GM10266 (cell line): ENCODE data around the gene GALNT9.

Experiments
- DNase-seq: peaks from one replicate; pipeline ENCODE4 v3.0.0; 2012; ENCODE audit errors: extremely low spot score
- TF ChIP-seq, protein P1 (sequence below): IDR thresholded peaks from 2 replicates; pipeline ENCODE4 v1.5.1; 2012; ENCODE audit warnings: mild to moderate bottlenecking, low read depth; ENCODE audit not compliant: control insufficient read depth, insufficient read depth; ENCODE audit errors: missing control alignments

GALNT9 gene

DNA sequence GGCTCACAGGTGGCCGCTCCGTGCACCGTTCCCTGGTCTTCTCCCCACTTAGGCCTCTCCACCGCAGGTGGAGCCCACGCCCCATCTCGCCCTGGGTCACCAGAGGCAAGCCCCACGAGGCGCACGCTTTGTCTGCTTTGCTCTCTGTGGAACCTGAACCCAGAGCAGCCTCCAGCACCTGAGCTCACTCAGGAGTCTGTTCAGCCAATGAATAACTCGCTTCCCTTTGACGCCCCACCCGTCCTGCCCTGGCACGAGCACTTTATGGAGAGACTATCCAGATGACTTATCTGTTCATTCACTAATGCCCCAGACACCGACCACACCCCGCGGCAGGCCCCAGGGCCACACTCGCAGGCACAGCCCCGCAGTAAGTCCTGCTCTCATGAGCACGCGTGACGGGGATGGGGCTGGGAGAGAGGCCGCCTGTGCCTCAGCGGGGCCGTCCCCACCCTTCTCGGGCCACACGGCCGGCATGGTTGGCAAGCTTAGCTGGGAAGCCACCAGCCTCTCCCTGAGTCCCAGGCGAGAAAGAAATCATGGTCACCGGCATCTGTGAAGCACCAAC lies 100.1 kb downstream of the GALNT9 start:
- no peak for DNase-seq
- TF ChIP-seq, protein P1, sequence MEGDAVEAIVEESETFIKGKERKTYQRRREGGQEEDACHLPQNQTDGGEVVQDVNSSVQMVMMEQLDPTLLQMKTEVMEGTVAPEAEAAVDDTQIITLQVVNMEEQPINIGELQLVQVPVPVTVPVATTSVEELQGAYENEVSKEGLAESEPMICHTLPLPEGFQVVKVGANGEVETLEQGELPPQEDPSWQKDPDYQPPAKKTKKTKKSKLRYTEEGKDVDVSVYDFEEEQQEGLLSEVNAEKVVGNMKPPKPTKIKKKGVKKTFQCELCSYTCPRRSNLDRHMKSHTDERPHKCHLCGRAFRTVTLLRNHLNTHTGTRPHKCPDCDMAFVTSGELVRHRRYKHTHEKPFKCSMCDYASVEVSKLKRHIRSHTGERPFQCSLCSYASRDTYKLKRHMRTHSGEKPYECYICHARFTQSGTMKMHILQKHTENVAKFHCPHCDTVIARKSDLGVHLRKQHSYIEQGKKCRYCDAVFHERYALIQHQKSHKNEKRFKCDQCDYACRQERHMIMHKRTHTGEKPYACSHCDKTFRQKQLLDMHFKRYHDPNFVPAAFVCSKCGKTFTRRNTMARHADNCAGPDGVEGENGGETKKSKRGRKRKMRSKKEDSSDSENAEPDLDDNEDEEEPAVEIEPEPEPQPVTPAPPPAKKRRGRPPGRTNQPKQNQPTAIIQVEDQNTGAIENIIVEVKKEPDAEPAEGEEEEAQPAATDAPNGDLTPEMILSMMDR, result no peak

DNA sequence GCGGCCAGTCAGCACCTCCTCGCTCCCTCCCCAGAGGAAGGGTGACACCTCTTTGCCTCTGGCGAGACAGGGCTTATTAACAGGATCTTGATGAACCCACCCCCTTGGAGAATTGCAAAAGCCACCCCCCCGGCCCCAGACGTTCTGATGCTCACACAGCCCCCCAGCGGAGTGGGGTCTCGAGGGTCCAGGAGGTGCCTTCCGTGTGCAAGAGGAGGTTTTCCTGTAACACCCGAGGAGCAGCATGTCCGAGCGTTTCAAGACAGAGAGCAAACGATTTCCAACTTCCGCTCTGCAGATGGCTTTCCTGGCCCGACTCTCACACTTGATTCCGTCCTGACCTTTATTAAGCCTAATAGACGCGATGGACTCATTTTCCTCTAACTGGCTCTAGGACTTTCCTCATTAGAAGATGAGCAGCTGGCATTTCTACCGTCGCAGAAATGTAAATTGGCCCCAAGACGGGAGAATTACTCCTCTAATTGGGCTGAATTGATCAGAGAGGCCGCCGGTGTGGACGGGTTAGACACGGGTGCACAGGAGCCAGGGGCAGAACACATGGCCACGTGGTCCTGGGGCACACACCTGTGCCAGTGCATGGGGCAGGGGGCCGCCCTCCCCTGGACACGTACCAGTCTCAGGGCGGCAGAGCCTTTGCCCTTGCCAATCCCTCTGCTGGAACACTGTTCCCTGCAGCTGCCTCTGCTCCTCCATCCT lies 100.8 kb downstream of the GALNT9 start:
- DNase-seq, result no peak
- TF ChIP-seq, protein P1, result no peak

DNA sequence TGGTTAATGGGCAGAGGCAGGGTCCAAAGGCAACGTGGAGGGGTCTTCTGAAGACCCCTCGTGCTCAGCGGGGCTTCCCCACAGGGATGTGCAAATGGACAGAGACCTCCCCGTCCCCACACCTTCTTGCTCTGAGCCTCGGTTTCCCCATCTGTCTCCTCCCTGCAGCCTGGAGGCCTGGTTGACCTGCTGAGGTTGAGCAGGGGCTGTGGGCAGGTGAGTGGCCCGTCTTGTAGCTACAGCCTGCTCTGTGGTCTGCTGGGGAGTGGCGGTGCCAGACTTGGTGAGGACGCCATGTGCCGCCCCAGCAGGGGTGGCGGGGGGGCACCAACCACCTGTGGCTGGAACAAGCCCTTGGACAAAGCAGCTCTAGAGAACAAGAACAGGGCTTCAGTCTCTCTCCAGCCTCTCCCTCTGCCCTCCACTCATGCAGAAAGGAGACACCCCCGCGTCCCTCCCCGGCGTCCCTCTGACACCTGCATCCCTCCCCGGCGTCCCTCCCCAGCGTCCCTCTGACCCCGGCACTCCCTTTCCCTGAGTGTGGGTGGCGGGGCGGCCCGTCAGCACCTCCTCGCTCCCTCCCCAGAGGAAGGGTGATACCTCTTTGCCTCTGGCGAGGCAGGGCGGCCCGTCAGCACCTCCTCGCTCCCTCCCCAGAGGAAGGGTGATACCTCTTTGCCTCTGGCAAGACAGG lies 101.5 kb downstream of the GALNT9 start:
- TF ChIP-seq, protein P1, result no peak
- DNase-seq, result no peak

DNA sequence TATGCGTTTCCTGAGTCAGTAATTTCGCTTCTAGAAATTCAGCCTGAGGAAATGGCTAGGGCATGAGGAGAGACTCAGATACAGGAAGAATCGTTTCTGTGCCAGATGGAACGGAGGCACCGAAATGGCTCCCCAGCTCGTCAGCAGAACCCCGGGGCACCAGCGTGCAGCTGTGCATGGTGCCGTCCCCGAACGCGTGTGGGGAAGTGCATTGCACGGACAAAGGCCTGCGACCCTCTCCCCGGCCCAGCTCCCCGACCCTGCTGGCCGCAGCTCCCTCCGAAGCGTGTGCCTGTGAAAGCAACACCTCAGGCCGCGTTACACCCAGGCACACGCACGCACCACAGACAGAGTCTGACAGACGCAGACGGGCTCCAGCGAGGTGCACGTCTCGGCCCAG lies 102.3 kb downstream of the GALNT9 start:
- no peak for DNase-seq
- TF ChIP-seq, protein P1, result no peak

DNA sequence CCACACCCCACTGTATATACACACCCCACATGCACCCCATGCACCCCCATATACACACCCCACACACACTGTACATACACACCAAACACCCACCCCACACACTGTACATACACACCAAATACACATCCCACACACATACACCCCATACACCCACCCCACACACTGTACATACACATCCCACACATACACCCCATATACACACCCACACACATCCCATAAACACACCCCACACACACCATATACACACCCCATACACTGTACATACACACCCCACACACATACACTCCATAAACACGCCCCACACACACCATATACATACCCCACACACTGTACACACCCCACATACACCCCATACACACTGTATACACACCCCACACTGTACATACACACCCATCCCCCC lies 102.8 kb downstream of the GALNT9 start:
- TF ChIP-seq, protein P1, result no peak
- no peak for DNase-seq

DNA sequence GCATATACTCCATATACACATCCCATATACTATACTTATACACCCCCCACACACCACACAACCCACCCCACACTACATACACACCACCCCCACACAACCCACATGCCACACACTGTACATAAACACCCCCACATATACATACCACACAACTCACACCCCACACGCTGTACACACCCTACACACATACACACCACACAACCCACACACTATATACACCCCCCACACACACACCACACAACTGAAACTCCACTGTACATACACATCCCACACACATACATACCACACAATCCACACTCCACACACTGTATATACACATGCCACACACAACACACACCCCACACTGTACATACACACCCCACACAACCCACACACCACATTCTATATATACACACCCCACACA lies 104.2 kb downstream of the GALNT9 start:
- TF ChIP-seq, protein P1, result no peak

DNA sequence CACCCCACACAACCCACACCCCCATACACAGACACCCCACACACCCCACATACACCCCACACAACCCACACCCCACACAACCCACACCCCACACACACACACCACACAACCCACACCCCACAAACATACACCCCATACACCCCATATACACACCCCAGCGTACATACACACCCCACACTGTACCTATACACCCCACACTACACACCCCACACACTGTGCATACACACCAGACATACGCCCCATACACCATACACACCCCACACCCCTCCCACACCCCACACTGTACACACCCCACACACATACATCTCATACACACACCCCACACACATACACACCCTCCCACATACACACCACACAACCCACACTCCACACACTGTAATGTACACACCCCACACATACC lies 104.9 kb downstream of the GALNT9 start:
- TF ChIP-seq, protein P1, result no peak
- DNase-seq, result no peak

More for the DNA sequence above, 104.2 kb downstream of the GALNT9 start:
- DNase-seq, result no peak
